Astrocyte (in vitro differentiated cells and primary cell): Measurements from ENCODE around the gene NPC2. TPM values are rescaled to one million over a fixed set of nuclear protein-coding genes. Genes with fewer than 3 reads are reported as not detected.

ENCODE experiments used
- DNase-seq: peaks from one replicate; pipeline ENCODE4 v3.0.0-alpha.2; 2010; ENCODE audit warnings: low read depth
- FAIRE-seq: peaks from 2 replicates; lab custom pipeline; 2011; peaks lifted over from hg19 to GRCh38; lab: Jason Lieb, UNC
- H2AFZ ChIP-seq: 2 replicates; pipeline ENCODE4 v1.6.0; 2012; ENCODE audit warnings: low read depth, low read length, inconsistent platforms
- H3K27ac ChIP-seq: 2 replicates; pipeline ENCODE4 v1.5.1; 2011; ENCODE audit warnings: low read depth, low read length, inconsistent platforms
- H3K27me3 ChIP-seq: 2 replicates; pipeline ENCODE4 v1.6.0; 2011; ENCODE audit warnings: low read length, inconsistent platforms; ENCODE audit not compliant: insufficient read depth
- H3K36me3 ChIP-seq: 2 replicates; pipeline ENCODE4 v1.5.1; 2011; ENCODE audit warnings: low read length, inconsistent platforms; ENCODE audit not compliant: insufficient read depth
- H3K4me1 ChIP-seq: 2 replicates; pipeline ENCODE4 v1.5.1; 2011; ENCODE audit warnings: low read length, inconsistent platforms; ENCODE audit not compliant: insufficient read depth
- H3K4me2 ChIP-seq: 2 replicates; pipeline ENCODE4 v1.6.0; 2012; ENCODE audit warnings: low read length, inconsistent platforms
- H3K4me3 ChIP-seq: 2 replicates; pipeline ENCODE4 v1.5.1; 2011; ENCODE audit warnings: low read depth, mild to moderate bottlenecking, low read length, inconsistent platforms; ENCODE audit not compliant: insufficient read depth
- H3K79me2 ChIP-seq: 2 replicates; pipeline ENCODE4 v1.6.0; 2012; ENCODE audit warnings: mild to moderate bottlenecking, low read length, inconsistent platforms; ENCODE audit not compliant: insufficient read depth
- H3K9ac ChIP-seq: 2 replicates; pipeline ENCODE4 v1.6.0; 2012; ENCODE audit warnings: mild to moderate bottlenecking, low read length, inconsistent platforms
- H3K9me3 ChIP-seq: 2 replicates; pipeline ENCODE4 v1.5.1; 2012; ENCODE audit warnings: low read depth, mild to moderate bottlenecking, low read length, inconsistent platforms; ENCODE audit not compliant: insufficient read depth
- H4K20me1 ChIP-seq: 2 replicates; pipeline ENCODE4 v1.6.0; 2012; ENCODE audit warnings: low read length, inconsistent platforms; ENCODE audit not compliant: insufficient read depth
- H3K27ac Mint-ChIP-seq: one replicate; pipeline ENCODE4 v1.8.0; 2021; ENCODE audit warnings: mild to moderate bottlenecking, mixed read lengths; ENCODE audit not compliant: unreplicated experiment
- H3K27me3 Mint-ChIP-seq: one replicate; pipeline ENCODE4 v1.8.0; 2021; ENCODE audit warnings: low read depth, mixed read lengths; ENCODE audit not compliant: unreplicated experiment
- H3K36me3 Mint-ChIP-seq: one replicate; pipeline ENCODE4 v1.8.0; 2021; ENCODE audit warnings: low read depth, mixed read lengths; ENCODE audit not compliant: unreplicated experiment
- H3K4me1 Mint-ChIP-seq: one replicate; pipeline ENCODE4 v1.8.0; 2021; ENCODE audit warnings: low read depth, mixed read lengths; ENCODE audit not compliant: unreplicated experiment
- H3K4me3 Mint-ChIP-seq: one replicate; pipeline ENCODE4 v1.8.0; 2021; ENCODE audit warnings: mild to moderate bottlenecking, moderate library complexity, mixed read lengths; ENCODE audit not compliant: unreplicated experiment
- H3K9me3 Mint-ChIP-seq: one replicate; pipeline ENCODE4 v1.8.0; 2021; ENCODE audit warnings: mild to moderate bottlenecking, mixed read lengths; ENCODE audit not compliant: unreplicated experiment
- CTCF ChIP-seq: IDR thresholded peaks from 2 replicates; pipeline ENCODE4 v1.5.1; 2011; ENCODE audit warnings: low read depth, mild to moderate bottlenecking, inconsistent platforms, low read length, moderate library complexity; ENCODE audit not compliant: insufficient read depth
- EZH2 ChIP-seq: IDR thresholded peaks from 2 replicates; pipeline ENCODE4 v1.6.1; 2012; ENCODE audit warnings: mild to moderate bottlenecking, low read length, inconsistent platforms; ENCODE audit not compliant: insufficient read depth
- total RNA-seq: library from RNA; stranded (reverse); gene quantifications from 2 replicates; pipeline ENCODE4 v1.2.1, GENCODE V29; 2021

The NPC2 gene
- total RNA-seq, 1 donor from 2014 or later, result 178 TPM

- Histone ChIP-seq H3K4me1 (peaks cover 9% of the 10 kb centered on the region), H3K27ac (no peak overlapping the region), H3K4me2 (no peak overlapping the region), H4K20me1 (peaks cover 7% of the 10 kb centered on the region), H3K9me3 (no peaks in the 10 kb centered on the region), H3K9ac (no peak overlapping the region), H3K27me3 (no peaks in the 10 kb centered on the region), H2AFZ (no peak overlapping the region), H3K36me3 (peaks cover 41% of the 10 kb centered on the region), H3K79me2 (no peaks in the 10 kb centered on the region), H3K4me3 (no peak overlapping the region)
- Mint-ChIP-seq H3K9me3 (no peaks in the 10 kb centered on the region), H3K4me3 (no peak overlapping the region), H3K36me3 (peaks cover 21% of the 10 kb centered on the region), H3K4me1 (peaks cover 5% of the 10 kb centered on the region), H3K27me3 (no peaks in the 10 kb centered on the region), H3K27ac (no peak overlapping the region)
- no peak for FAIRE-seq
- DNase-seq, result no peak
- no peak for TF ChIP-seq CTCF
- no peak for TF ChIP-seq EZH2
Observed at GRCh38 chr14:74503291-74503937, 10.3 kb upstream of the NPC2 start.

GRCh38 chr14:74502236-74503019 is 9.3 kb upstream of the NPC2 start:
- Mint-ChIP-seq H3K9me3 (no peaks in the 10 kb centered on the region), H3K27me3 (no peaks in the 10 kb centered on the region), H3K4me3 (peak overlapping the region; percentile 5), H3K27ac (peak overlapping the region; percentile 5), H3K36me3 (peaks cover 19% of the 10 kb centered on the region), H3K4me1 (peaks cover 5% of the 10 kb centered on the region)
- no peaks in the 10 kb centered on the region for H3K9me3 ChIP-seq
- peak overlapping the region; percentile 36 for H3K9ac ChIP-seq
- peaks cover 36% of the 10 kb centered on the region for H3K36me3 ChIP-seq
- peaks cover 9% of the 10 kb centered on the region for H3K4me1 ChIP-seq
- H3K79me2 ChIP-seq, result no peaks in the 10 kb centered on the region
- no peak overlapping the region for H3K4me3 ChIP-seq
- FAIRE-seq, result no peak
- no peak for TF ChIP-seq EZH2
- TF ChIP-seq CTCF, result peak; percentile 43
- H3K4me2 ChIP-seq, result no peak overlapping the region
- H4K20me1 ChIP-seq, result peaks cover 7% of the 10 kb centered on the region
- no peak overlapping the region for H2AFZ ChIP-seq
- no peaks in the 10 kb centered on the region for H3K27me3 ChIP-seq
- no peak for DNase-seq
- H3K27ac ChIP-seq, result no peak overlapping the region

- no peak for FAIRE-seq
- peak overlapping the region; percentile 5 for H3K27ac Mint-ChIP-seq
- peaks cover 30% of the 10 kb centered on the region for H3K36me3 ChIP-seq
- H3K27me3 Mint-ChIP-seq, result no peaks in the 10 kb centered on the region
- H3K4me1 ChIP-seq, result peaks cover 9% of the 10 kb centered on the region
- H3K36me3 Mint-ChIP-seq, result peaks cover 13% of the 10 kb centered on the region
- TF ChIP-seq EZH2, result no peak
- no peak for TF ChIP-seq CTCF
- no peak overlapping the region for H3K4me2 ChIP-seq
- DNase-seq, result no peak
- no peaks in the 10 kb centered on the region for H3K79me2 ChIP-seq
- no peaks in the 10 kb centered on the region for H3K9me3 Mint-ChIP-seq
- peak overlapping the region; percentile 36 for H3K9ac ChIP-seq
- no peaks in the 10 kb centered on the region for H3K9me3 ChIP-seq
- H4K20me1 ChIP-seq, result peaks cover 7% of the 10 kb centered on the region
- H3K4me1 Mint-ChIP-seq, result peaks cover 5% of the 10 kb centered on the region
- H3K4me3 ChIP-seq, result no peak overlapping the region
- no peak overlapping the region for H3K27ac ChIP-seq
- H3K27me3 ChIP-seq, result no peaks in the 10 kb centered on the region
- H3K4me3 Mint-ChIP-seq, result no peak overlapping the region
- no peak overlapping the region for H2AFZ ChIP-seq
Observed at GRCh38 chr14:74501691-74502090, 8.6 kb upstream of the NPC2 start.
